Neural cell (in vitro differentiated cells): Measurements from ENCODE around the gene TENM3.

Experiments used
- CTCF ChIP-seq: fragments of 450-650 bp; IDR thresholded peaks from 2 replicates; pipeline ENCODE4 v1.5.1; 2014; ENCODE audit warnings: antibody characterized with exemption, mild to moderate bottlenecking, moderate library complexity; ENCODE audit not compliant: poor library complexity, severe bottlenecking
- EZH2 ChIP-seq: fragments of 200-600, 300-800 bp; shearing (Covaris generic), sonication (generic); IDR thresholded peaks from 2 replicates; pipeline ENCODE4 v1.6.1; 2014; ENCODE audit warnings: antibody characterized with exemption, low read length, borderline replicate concordance, mild to moderate bottlenecking; ENCODE audit not compliant: insufficient read depth, poor library complexity, severe bottlenecking
- POLR2AphosphoS5 ChIP-seq: IDR thresholded peaks from 2 replicates; pipeline ENCODE4 v1.6.1; 2012
- RAD21 ChIP-seq: fragments of 450-650 bp; conservative IDR thresholded peaks from 2 replicates; pipeline ENCODE4 v1.6.1; 2014; ENCODE audit warnings: antibody characterized with exemption, mild to moderate bottlenecking, moderate library complexity
- REST ChIP-seq: IDR thresholded peaks from 2 replicates; pipeline ENCODE4 v1.6.1; 2012; ENCODE audit warnings: borderline replicate concordance

GRCh38 chr4:182741054-182741453 lies 497.9 kb downstream of the TENM3 start:
- TF ChIP-seq CTCF: no peak
- TF ChIP-seq EZH2: no peak
- TF ChIP-seq POLR2AphosphoS5: peak; percentile 70
- TF ChIP-seq REST: no peak
- no peak for TF ChIP-seq RAD21
